GM23338 (cell line): ENCODE measurements around the gene DPH5. TPM values are rescaled to one million over a fixed set of nuclear protein-coding genes. Genes with fewer than 3 reads are reported as not detected.

Experiments
- ATAC-seq: fragments of 200-7000 bp; cut with Tn5 transposase; 3 replicates; pipeline ENCODE4 v1.9.1; 2020
- DNase-seq: peaks from one replicate; pipeline ENCODE4 v3.0.0-alpha.2; 2015; ENCODE audit warnings: low spot score
- H2AFZ ChIP-seq: fragments of 200-600 bp; sonication (generic); 2 replicates; pipeline ENCODE4 v1.8.0; 2016; ENCODE audit warnings: antibody characterized with exemption, mild to moderate bottlenecking, moderate library complexity
- H3F3A ChIP-seq: fragments of 200-600 bp; sonication (generic); replicated peaks from 2 replicates; pipeline ENCODE4 v1.8.0; 2017; ENCODE audit warnings: antibody characterized with exemption, mixed run types, low read depth
- H3K27ac ChIP-seq: fragments of 200-600 bp; sonication (generic); 2 replicates; pipeline ENCODE4 v1.6.1; 2016; ENCODE audit warnings: low read depth
- H3K27me3 ChIP-seq: fragments of 200-600 bp; sonication (generic); 2 replicates; pipeline ENCODE4 v1.8.0; 2016; ENCODE audit warnings: mild to moderate bottlenecking, mixed run types, moderate library complexity; ENCODE audit not compliant: insufficient read depth
- H3K36me3 ChIP-seq: fragments of 200-600 bp; sonication (generic); 2 replicates; pipeline ENCODE4 v1.8.0; 2016; ENCODE audit warnings: mild to moderate bottlenecking; ENCODE audit not compliant: insufficient read depth
- H3K4me1 ChIP-seq: fragments of 200-600 bp; sonication (generic); 2 replicates; pipeline ENCODE4 v1.8.0; 2016; ENCODE audit warnings: mild to moderate bottlenecking, moderate library complexity; ENCODE audit not compliant: insufficient read depth
- H3K4me2 ChIP-seq: fragments of 200-600 bp; sonication (generic); 2 replicates; pipeline ENCODE4 v1.7.1; 2017; ENCODE audit warnings: mixed run types
- H3K4me3 ChIP-seq: fragments of 200-600 bp; sonication (generic); 2 replicates; pipeline ENCODE4 v1.6.1; 2016; ENCODE audit warnings: mixed run types
- H3K79me2 ChIP-seq: fragments of 200-600 bp; sonication (generic); replicated peaks from 2 replicates; pipeline ENCODE4 v1.8.0; 2017; ENCODE audit warnings: mild to moderate bottlenecking; ENCODE audit not compliant: insufficient read depth
- H3K9me2 ChIP-seq: fragments of 200-600 bp; sonication (generic); 2 replicates; pipeline ENCODE4 v1.8.0; 2017; ENCODE audit not compliant: insufficient read depth
- H4K20me1 ChIP-seq: fragments of 200-600 bp; sonication (generic); replicated peaks from 2 replicates; pipeline ENCODE4 v1.8.0; 2017; ENCODE audit warnings: mild to moderate bottlenecking; ENCODE audit not compliant: insufficient read depth
- H3K27ac Mint-ChIP-seq: 2 replicates; pipeline ENCODE4 v1.8.0; 2020; ENCODE audit warnings: inconsistent platforms, mild to moderate bottlenecking, moderate library complexity, mixed read lengths
- H3K27me3 Mint-ChIP-seq: 3 replicates; pipeline ENCODE4 v1.8.0; 2022; ENCODE audit warnings: low read depth, mild to moderate bottlenecking, moderate library complexity, mixed read lengths, inconsistent platforms; ENCODE audit not compliant: insufficient read depth, poor library complexity
- H3K36me3 Mint-ChIP-seq: 3 replicates; pipeline ENCODE4 v1.8.0; 2021; ENCODE audit warnings: low read depth, mild to moderate bottlenecking, inconsistent platforms, moderate library complexity, mixed read lengths
- H3K4me1 Mint-ChIP-seq: 3 replicates; pipeline ENCODE4 v1.8.0; 2020; ENCODE audit warnings: mild to moderate bottlenecking, inconsistent platforms, mixed read lengths
- H3K4me3 Mint-ChIP-seq: 3 replicates; pipeline ENCODE4 v1.8.0; 2021; ENCODE audit warnings: moderate library complexity, mild to moderate bottlenecking, inconsistent platforms, mixed read lengths
- H3K9me3 Mint-ChIP-seq: 3 replicates; pipeline ENCODE4 v1.8.0; 2020; ENCODE audit warnings: moderate library complexity, mild to moderate bottlenecking, inconsistent platforms, mixed read lengths
- CREB1 ChIP-seq: fragments of 250-450 bp; sonication (Bioruptor Pico); IDR thresholded peaks from 2 replicates; pipeline ENCODE4 v1.5.0; 2020; ENCODE audit warnings: low read depth, mild to moderate bottlenecking, moderate library complexity
- CTCF ChIP-seq, 2 experiments: fragments of 200-600 bp in 1 of 2; sonication (generic) in 1 of 2; conservative IDR thresholded peaks; 2 replicates each; pipeline versions ENCODE4 v1.5.1 to v1.6.1; 2016 to 2017; ENCODE audit warnings: antibody characterized with exemption in 2 of 2, low read depth in 2 of 2, mild to moderate bottlenecking in 2 of 2, moderate library complexity in 1 of 2
- ETS1 ChIP-seq: IDR thresholded peaks from 2 replicates; pipeline ENCODE4 v1.6.1; 2016; ENCODE audit warnings: antibody characterized with exemption
- EZH2 ChIP-seq: fragments of 200-600 bp; sonication (generic); IDR thresholded peaks from one replicate; pipeline ENCODE4 v1.8.0; 2017; ENCODE audit warnings: antibody characterized with exemption, mild to moderate bottlenecking, low read depth; ENCODE audit not compliant: unreplicated experiment
- EZH2phosphoT487 ChIP-seq: fragments of 200-600 bp; sonication (generic); IDR thresholded peaks from one replicate; pipeline ENCODE4 v1.8.1; 2018; ENCODE audit warnings: antibody characterized with exemption; ENCODE audit not compliant: unreplicated experiment
- JUNB ChIP-seq: IDR thresholded peaks from one replicate; pipeline ENCODE4 v1.6.1; 2016; ENCODE audit warnings: antibody characterized with exemption; ENCODE audit not compliant: unreplicated experiment
- POLR2AphosphoS5 ChIP-seq: IDR thresholded peaks from 2 replicates; pipeline ENCODE4 v1.6.1; 2016; ENCODE audit warnings: antibody characterized with exemption, low read depth
- REST ChIP-seq: IDR thresholded peaks from one replicate; pipeline ENCODE4 v1.6.1; 2018; ENCODE audit warnings: antibody characterized with exemption; ENCODE audit not compliant: unreplicated experiment
- STAT1 ChIP-seq: IDR thresholded peaks from one replicate; pipeline ENCODE4 v1.6.1; 2016; ENCODE audit warnings: antibody characterized with exemption; ENCODE audit not compliant: unreplicated experiment
- ZNF114 ChIP-seq: fragments of 250-450 bp; sonication (Bioruptor Pico); IDR thresholded peaks from 2 replicates; pipeline ENCODE4 v1.5.0; 2020; ENCODE audit warnings: mild to moderate bottlenecking, moderate library complexity
- ZNF462 ChIP-seq: fragments of 250-450 bp; sonication (Bioruptor Pico); IDR thresholded peaks from 2 replicates; pipeline ENCODE4 v1.5.0; 2020; ENCODE audit warnings: mild to moderate bottlenecking, moderate library complexity
- long read RNA-seq: library from polyadenylated mRNA; unstranded; transcript quantifications from one replicate; pipeline ENCODE4 v2.0.0, GENCODE V29; 2020; ENCODE audit not compliant: unreplicated experiment
- polyA plus RNA-seq: library from polyadenylated mRNA; unstranded; fragments of >200 nt; fragmentation: Nextera tagmentation; extraction: Ambion mirVana; gene quantifications from 2 replicates; pipeline ENCODE4 v1.2.1, GENCODE V29; 2016
- total RNA-seq: library from RNA; depleted of rRNA; stranded (reverse); fragments of >200 nt; shearing (Covaris generic); gene quantifications from 2 replicates; pipeline ENCODE4 v1.2.3, GENCODE V29; 2014; rRNA removed

Gene DPH5
- 50.6 and 72.4 TPM in 2 replicates for total RNA-seq
- 46.2 and 53.5 TPM in 2 replicates for polyA plus RNA-seq
- long read RNA-seq, transcript DPH5-203 (8 exons, 1,316 nt): major isoform, 44 of 74 reads
- long read RNA-seq, partial matches to known transcripts: 2 of 74 reads
- long read RNA-seq, other reads (novel, unspliced or antisense): 20 of 74 reads

- Histone ChIP-seq H4K20me1 (no peaks in the 10 kb centered on the region), H3K79me2 (peaks cover 63% of the 10 kb centered on the region), H3K36me3 (no peaks in the 10 kb centered on the region), H2AFZ (peak within 1 kb of the TSS; percentile 94), H3K27me3 (no peaks in the 10 kb centered on the region), H3K9me2 (no peaks in the 10 kb centered on the region), H3K4me2 (peak within 1 kb of the TSS; percentile 85), H3K4me3 (peak within 1 kb of the TSS; percentile 80), H3K4me1 (peaks cover 25% of the 10 kb centered on the region), H3K27ac (peak within 1 kb of the TSS; percentile 75), H3F3A (no peaks in the 10 kb centered on the region)
- Mint-ChIP-seq H3K9me3 (no peaks in the 10 kb centered on the region), H3K36me3 (peaks cover 16% of the 10 kb centered on the region), H3K4me3 (peak within 1 kb of the TSS; percentile 98), H3K27me3 (no peaks in the 10 kb centered on the region), H3K4me1 (peaks cover 30% of the 10 kb centered on the region), H3K27ac (peak within 1 kb of the TSS; percentile 96)
- ATAC-seq (peak; percentile 93), DNase-seq (peak; percentile 97)
- TF ChIP-seq ZNF462 (no peak), REST (no peak), EZH2 (no peak), CREB1 (CRISPR knock-in tag) (no peak), ZNF114 (CRISPR knock-in tag) (no peak), JUNB (no peak), ETS1 (peak; percentile 65), CTCF (conservative IDR thresholded peaks at IDR 0.05; ENCODE audit: low read depth in 2 of 2) (no peak), STAT1 (no peak), POLR2AphosphoS5 (peak; percentile 86), EZH2phosphoT487 (no peak)
These were observed at the start of gene DPH5 for GRCh38 chr1:101025657-101026429. Gene DPH5, minus strand, starts transcription at chr1:101025784. Its CDS starts 341 bp downstream, at chr1:101025443.
